Prostate gland (tissue), 2 donors: ENCODE data around the gene FYCO1. TPM values are rescaled to one million over a fixed set of nuclear protein-coding genes. Genes with fewer than 3 reads are reported as not detected.

ENCODE experiments used
- DNase-seq: peaks from one replicate; pipeline ENCODE4 v3.0.0-alpha.2; 2019; ENCODE audit warnings: low spot score
- H3K27ac ChIP-seq, 2 donors: fragments of 200-600 bp; sonication (generic); 2 replicates each; pipeline ENCODE4 v1.5.1; 2017 to 2019
- H3K27me3 ChIP-seq: fragments of 200-600 bp; sonication (generic); replicated peaks from 2 replicates; pipeline ENCODE4 v1.5.1; 2019; ENCODE audit not compliant: insufficient read depth
- H3K36me3 ChIP-seq, 2 donors: fragments of 200-600 bp; sonication (generic); 1 replicate in 1 of 2; 2 replicates in 1 of 2; pipeline versions ENCODE4 v1.5.1 to v1.8.1; 2017 to 2019
- H3K4me1 ChIP-seq: fragments of 200-600 bp; sonication (generic); replicated peaks from 2 replicates; pipeline ENCODE4 v1.5.1; 2019
- H3K4me3 ChIP-seq, 2 donors: fragments of 200-600 bp; sonication (generic); 2 replicates each; pipeline ENCODE4 v1.5.1; 2017 to 2019
- H3K9me3 ChIP-seq: fragments of 200-600 bp; sonication (generic); 2 replicates; pipeline ENCODE4 v1.5.1; 2017
- CTCF ChIP-seq, 4 experiments: fragments of 200-600 bp in 2 of 4; fragments of 450-650 bp in 2 of 4; sonication (generic) in 2 of 4; IDR thresholded peaks; 1 replicate in 3 of 4; 2 replicates in 1 of 4; pipeline ENCODE4 v1.5.1; 2016 to 2019; ENCODE audit warnings: antibody characterized with exemption in 4 of 4, mild to moderate bottlenecking in 2 of 4, moderate library complexity in 2 of 4
- POLR2A ChIP-seq: fragments of 450-650 bp; IDR thresholded peaks from one replicate; pipeline ENCODE4 v1.6.1; 2016; ENCODE audit warnings: antibody characterized with exemption, mild to moderate bottlenecking
- POLR2AphosphoS5 ChIP-seq: sonication (generic); formaldehyde crosslinking; IDR thresholded peaks from one replicate; pipeline ENCODE4 v1.6.1; 2017; ENCODE audit warnings: antibody characterized with exemption
- WGBS: methylation state at CpG from one replicate; pipeline ENCODE4 v1.1.5; 2018; 5-methylcytosine and 5-hydroxymethylcytosine counted together
- intact Hi-C: fragments of 100-400 bp; cut with DNase I; formaldehyde crosslinking; loops from one replicate; pipeline ENCODE4 v1.14.2; 2022
- total RNA-seq, 2 donors: library from RNA; depleted of rRNA; stranded (reverse); fragments of >200 nt; gene quantifications; one replicate each; pipeline ENCODE4 v1.1.0, GENCODE V29; 2016

FYCO1 gene
- total RNA-seq, 2 donors from 2014 or later: 33.1 to 56.7 TPM

- H3K4me1 ChIP-seq: peaks cover 2% of the 10 kb centered on the region
- no peak for TF ChIP-seq CTCF (IDR thresholded peaks at IDR 0.05)
- TF ChIP-seq POLR2A: no peak
- TF ChIP-seq POLR2AphosphoS5: no peak
- WGBS: 76% methylated on average over 16 of the region's 16 CpGs
- H3K9me3 ChIP-seq: no peaks in the 10 kb centered on the region
- H3K27ac ChIP-seq: peak overlapping the region in 1 of 2 donors; percentile 10
- H3K27me3 ChIP-seq: no peaks in the 10 kb centered on the region
- no peak for DNase-seq
- H3K36me3 ChIP-seq: peaks cover 3 to 26% of the 10 kb centered on the region in 2 donors
- intact Hi-C loops: no loop called here
- no peak overlapping the region for H3K4me3 ChIP-seq
Observed at GRCh38 chr3:45966950-45967640, 28.5 kb downstream of the FYCO1 start.

- Histone ChIP-seq H3K36me3 (peaks cover 3 to 27% of the 10 kb centered on the region in 2 donors), H3K4me3 (no peak overlapping the region), H3K27ac (no peak overlapping the region), H3K9me3 (no peaks in the 10 kb centered on the region), H3K27me3 (no peaks in the 10 kb centered on the region), H3K4me1 (no peaks in the 10 kb centered on the region)
- no peak for DNase-seq
- 77% methylated on average over 17 of the region's 17 CpGs for WGBS
- intact Hi-C loops: no loop called here
- no peak for TF ChIP-seq CTCF (IDR thresholded peaks at IDR 0.05)
- no peak for TF ChIP-seq POLR2A
- TF ChIP-seq POLR2AphosphoS5: no peak
Observed at GRCh38 chr3:45966371-45966791, 29.2 kb downstream of the FYCO1 start.

- intact Hi-C loops: no loop called here
- no peak overlapping the region for H3K4me3 ChIP-seq
- no peak overlapping the region for H3K27ac ChIP-seq
- H3K4me1 ChIP-seq: no peaks in the 10 kb centered on the region
- TF ChIP-seq POLR2A (no peak), POLR2AphosphoS5 (no peak), CTCF (IDR thresholded peaks at IDR 0.05) (no peak)
- H3K36me3 ChIP-seq: peaks cover 3 to 33% of the 10 kb centered on the region in 2 donors
- DNase-seq: no peak
- 76% methylated on average over 4 of the region's 4 CpGs for WGBS
- H3K9me3 ChIP-seq: no peaks in the 10 kb centered on the region
- H3K27me3 ChIP-seq: no peaks in the 10 kb centered on the region
Observed at GRCh38 chr3:45965653-45966052, 30.0 kb downstream of the FYCO1 start.

GRCh38 chr3:45965253-45965652 is 30.4 kb downstream of the FYCO1 start:
- no peak for TF ChIP-seq CTCF (IDR thresholded peaks at IDR 0.05)
- WGBS: 84% methylated on average over 4 of the region's 4 CpGs
- Histone ChIP-seq H3K9me3 (no peaks in the 10 kb centered on the region), H3K27me3 (no peaks in the 10 kb centered on the region), H3K27ac (no peak overlapping the region), H3K4me1 (no peaks in the 10 kb centered on the region), H3K36me3 (peaks cover 3 to 33% of the 10 kb centered on the region in 2 donors), H3K4me3 (no peak overlapping the region)
- intact Hi-C loops: no loop called here
- DNase-seq: no peak

GRCh38 chr3:45964139-45964538 is 31.5 kb downstream of the FYCO1 start:
- 82% methylated on average over 8 of the region's 8 CpGs for WGBS
- TF ChIP-seq POLR2A (no peak), POLR2AphosphoS5 (no peak), CTCF (IDR thresholded peaks at IDR 0.05) (no peak)
- intact Hi-C loops: no loop called here
- Histone ChIP-seq H3K36me3 (peaks cover 3 to 33% of the 10 kb centered on the region in 2 donors), H3K4me1 (no peaks in the 10 kb centered on the region), H3K4me3 (no peak overlapping the region), H3K27ac (no peak overlapping the region), H3K9me3 (no peaks in the 10 kb centered on the region), H3K27me3 (no peaks in the 10 kb centered on the region)
- DNase-seq: no peak
